Vagina (tissue), 2 donors: Measurements from ENCODE around the gene POU2F3.

ENCODE experiments used
- CTCF ChIP-seq, 3 experiments: fragments of 450-650 bp in 2 of 3; fragments of 200-600 bp in 1 of 3; sonication (generic) in 1 of 3; IDR thresholded peaks; one replicate each; pipeline ENCODE4 v1.5.1; 2017 to 2019; ENCODE audit warnings: antibody characterized with exemption in 3 of 3, mild to moderate bottlenecking in 2 of 3, moderate library complexity in 2 of 3
- POLR2A ChIP-seq, 2 donors: fragments of 450-650 bp; IDR thresholded peaks; one replicate each; pipeline ENCODE4 v1.6.1; 2017; ENCODE audit warnings: antibody characterized with exemption in 2 of 2, mild to moderate bottlenecking in 2 of 2, moderate library complexity in 2 of 2
- POLR2AphosphoS5 ChIP-seq, 2 donors: sonication (generic); formaldehyde crosslinking; IDR thresholded peaks; one replicate each; pipeline ENCODE4 v1.9.0; 2017; ENCODE audit warnings: antibody characterized with exemption in 2 of 2, mild to moderate bottlenecking in 2 of 2, low read depth in 1 of 2; ENCODE audit not compliant: insufficient read depth in 1 of 2

GRCh38 chr11:120196826-120197225 lies 43.1 kb upstream of the POU2F3 start:
- TF ChIP-seq POLR2A (IDR thresholded peaks at IDR 0.05): no peak
- no peak for TF ChIP-seq CTCF (IDR thresholded peaks at IDR 0.05)
- TF ChIP-seq POLR2AphosphoS5 (IDR thresholded peaks at IDR 0.05; ENCODE audit: insufficient read depth in 1 of 2, low read depth in 1 of 2): no peak
